ENCODE results near the gene HOXB9.
A peak's percentile ranks its signal among the peaks of the same experiment; 100 is the strongest.

The HOXB9 gene

DNA sequence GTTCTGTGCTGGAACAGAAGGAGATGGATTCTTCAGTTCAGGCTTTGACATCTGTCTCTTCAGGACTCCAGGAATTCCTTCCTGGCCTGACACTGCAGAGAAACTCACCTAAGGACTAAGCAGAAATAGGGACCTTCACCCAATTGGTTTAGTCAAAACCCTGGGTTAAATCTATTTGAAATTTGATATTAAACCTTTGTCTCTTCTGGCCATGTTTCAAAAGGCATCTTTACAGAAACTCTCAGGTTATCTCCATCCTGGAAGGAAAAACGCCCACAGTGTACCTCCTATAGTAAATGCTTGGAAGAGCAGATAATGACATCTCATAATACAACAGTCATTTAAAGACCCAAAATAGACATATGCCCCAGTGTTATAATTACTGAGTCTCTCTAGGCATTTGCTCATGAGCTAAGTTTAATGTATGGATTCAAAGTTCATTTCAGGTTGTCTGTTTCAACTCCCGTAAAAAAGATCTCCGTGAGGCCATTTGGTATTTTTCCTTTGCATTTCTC, 42.4 kb downstream of the HOXB9 start:
- no peak for DNase-seq (ENCODE audit: low spot score)

- DNase-seq (ENCODE audit: low spot score) = no peak
Measured at GRCh38 chr17:48582750-48583069, 43.4 kb downstream of the HOXB9 start.

DNA sequence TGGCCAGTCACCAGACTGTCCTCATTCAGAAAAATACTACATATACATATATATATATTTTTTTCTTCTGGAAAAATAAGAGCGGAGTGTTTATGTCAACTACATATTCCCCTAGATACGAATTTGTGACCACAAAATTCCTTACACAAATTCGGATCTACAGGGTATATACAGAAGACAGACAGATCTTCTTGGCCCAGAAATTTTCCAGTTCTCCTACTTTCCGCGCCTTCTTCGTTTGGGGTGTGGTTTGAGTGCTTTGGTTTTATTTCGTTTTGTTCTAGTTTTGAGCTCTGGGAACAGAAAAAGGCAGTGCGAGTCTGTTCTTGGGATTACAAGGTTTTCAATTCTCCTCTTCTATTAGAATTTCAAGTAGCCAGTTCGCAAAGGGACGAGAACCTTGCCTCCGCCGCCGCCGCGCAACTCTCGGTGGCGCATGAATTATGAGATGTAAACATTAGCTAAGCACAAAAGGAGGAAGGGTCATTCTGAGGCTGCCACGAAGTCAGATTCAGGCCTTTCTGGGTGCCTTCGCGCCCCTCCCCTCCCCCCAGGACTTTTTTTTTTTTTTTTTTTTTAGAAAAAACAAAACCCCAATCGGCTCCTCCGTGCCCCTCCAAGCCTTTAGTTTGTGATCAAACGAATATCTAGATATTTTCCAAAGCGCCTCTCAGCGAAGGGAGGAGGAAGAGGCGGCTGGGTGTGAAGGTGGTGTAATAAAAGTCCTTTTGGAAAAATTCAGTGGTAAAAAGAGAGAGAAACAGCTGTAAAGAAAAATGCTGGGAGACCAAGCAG, 46.2 kb downstream of the HOXB9 start:
- no peak for DNase-seq (ENCODE audit: low spot score)

DNA sequence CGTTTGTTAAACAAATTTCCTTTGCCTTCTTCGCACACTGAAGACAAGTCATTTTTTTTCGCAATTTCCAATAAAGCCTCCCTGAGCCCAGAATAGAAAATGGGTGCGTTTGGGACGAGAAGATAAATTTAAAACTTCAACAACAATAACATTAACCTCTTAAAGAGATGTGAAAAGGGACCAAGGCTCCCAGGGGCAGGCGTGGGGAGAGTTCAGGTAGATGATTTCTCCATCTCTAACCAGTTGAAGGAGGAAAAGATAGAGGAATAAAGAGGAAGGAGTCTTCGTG, 46.7 kb downstream of the HOXB9 start:
- no peak for DNase-seq (ENCODE audit: low spot score)

DNA sequence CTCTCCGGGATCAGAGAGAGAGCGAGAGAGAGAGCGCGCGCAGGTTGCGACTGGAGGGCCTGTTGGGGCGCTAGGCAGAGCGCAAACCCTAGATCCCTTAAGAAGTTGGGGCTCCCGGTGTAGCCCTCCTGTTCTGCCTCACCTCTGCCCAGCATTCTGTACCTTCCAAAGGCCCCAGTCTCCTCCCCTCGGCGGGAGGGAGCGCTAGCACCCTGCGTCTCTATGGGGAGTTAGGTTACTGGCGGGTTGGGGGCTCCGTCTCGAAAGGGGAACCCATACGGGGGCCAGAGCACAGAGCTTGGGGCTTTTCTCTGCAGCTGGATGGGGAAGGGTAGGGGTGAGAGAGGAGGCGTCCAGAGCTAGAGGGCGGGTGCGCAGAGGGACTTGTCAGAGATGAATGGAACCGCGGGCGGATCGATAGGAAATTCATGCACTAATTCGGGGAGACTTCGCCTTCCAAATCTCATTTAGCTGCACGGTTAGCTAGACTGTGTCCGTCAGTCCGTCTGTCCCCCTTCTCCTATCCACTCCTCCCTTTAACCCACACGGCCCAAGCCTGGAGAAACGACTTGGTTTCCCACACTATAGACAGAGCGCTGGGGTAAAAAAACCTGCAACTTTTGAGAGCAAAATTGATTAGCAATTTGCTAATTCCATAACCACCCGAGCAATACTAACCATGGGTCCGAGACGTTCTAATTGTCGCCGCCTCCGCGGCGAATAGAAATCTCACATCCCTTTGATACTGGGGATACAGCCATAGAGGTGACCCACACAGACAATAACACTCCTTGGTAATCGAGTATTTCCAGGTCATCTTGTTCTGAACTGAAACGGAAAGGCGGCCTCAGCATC, 47.3 kb downstream of the HOXB9 start:
- DNase-seq (ENCODE audit: low spot score) = no peak

- peak; percentile 82 for DNase-seq (ENCODE audit: low spot score)
Measured at GRCh38 chr17:48577946-48578615, 48.1 kb downstream of the HOXB9 start, which contains the start of gene HOXB4. Gene HOXB4 (minus strand): TSS chr17:48578350. CDS start chr17:48578319, 31 bp downstream.

- no peak for DNase-seq (ENCODE audit: low spot score)
Measured at GRCh38 chr17:48577330-48577945, 48.7 kb downstream of the HOXB9 start.

DNA sequence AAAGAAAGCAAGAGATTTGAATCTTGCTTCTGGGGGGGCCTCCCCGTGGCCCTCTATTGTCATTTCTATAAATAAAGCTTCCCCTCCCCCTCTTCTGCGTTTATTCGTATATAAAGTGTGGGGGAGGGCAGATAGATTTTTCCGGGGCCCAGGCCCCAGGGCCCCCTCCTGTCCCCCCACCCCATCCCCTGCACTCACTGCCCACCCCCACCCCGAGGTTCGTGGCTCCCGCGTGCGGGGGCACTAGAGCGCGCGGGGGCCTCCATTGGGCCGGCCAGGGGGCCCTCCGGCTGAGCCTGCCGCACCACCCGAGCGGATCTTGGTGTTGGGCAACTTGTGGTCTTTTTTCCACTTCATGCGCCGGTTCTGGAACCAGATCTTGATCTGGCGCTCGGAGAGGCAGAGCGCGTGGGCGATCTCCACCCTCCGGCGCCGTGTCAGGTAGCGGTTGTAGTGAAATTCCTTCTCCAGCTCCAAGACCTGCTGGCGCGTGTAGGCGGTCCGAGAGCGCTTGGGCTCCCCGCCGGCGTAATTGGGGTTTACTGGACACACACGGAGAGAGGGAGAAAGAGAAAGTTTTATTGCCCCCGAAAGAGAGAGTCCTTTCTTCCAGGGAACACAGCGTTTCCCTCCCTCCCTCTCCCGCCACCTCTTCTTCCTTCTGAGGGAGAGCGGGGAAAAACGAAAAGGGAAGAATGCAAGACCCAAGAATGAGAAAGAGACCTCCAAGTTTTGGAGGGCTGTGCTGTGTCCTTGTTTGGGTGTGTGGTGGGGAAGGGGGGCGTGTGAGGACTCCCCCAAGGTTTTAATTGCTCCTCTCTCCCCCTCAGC, 49.5 kb downstream of the HOXB9 start:
- peak; percentile 64 for DNase-seq (ENCODE audit: low spot score)

GRCh38 chr17:48575673-48576478, 50.3 kb downstream of the HOXB9 start:
- DNase-seq (ENCODE audit: low spot score) = no peak

GRCh38 chr17:48575066-48575582, 51.0 kb downstream of the HOXB9 start:
- DNase-seq (ENCODE audit: low spot score) = no peak

DNA sequence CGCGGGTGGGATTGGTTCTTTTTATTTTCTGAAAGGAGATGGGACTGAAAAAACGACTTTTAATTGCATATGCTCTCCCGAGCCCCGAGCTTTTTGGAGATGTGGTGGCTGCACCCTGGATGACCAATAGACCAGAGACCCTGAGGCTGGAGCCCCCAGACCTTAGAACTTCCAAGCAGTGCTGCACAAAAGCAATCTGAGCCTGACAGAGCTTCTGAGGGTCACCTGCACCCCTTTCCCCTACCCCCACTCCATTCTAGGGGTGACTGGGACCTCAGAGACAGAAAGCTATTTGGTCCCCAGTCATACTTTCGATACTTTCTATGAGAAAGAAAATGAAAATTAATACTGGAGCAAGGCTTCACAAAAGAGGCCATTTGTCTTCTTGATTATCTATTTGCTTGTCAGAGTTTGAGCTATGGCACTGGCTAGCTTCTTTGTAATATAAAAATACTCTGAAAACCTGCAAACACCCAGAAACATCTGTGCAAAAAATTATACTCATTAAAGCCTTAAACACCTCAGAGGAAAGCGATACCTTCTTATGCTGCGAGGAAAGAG, 51.6 kb downstream of the HOXB9 start:
- DNase-seq (ENCODE audit: low spot score) = no peak

DNA sequence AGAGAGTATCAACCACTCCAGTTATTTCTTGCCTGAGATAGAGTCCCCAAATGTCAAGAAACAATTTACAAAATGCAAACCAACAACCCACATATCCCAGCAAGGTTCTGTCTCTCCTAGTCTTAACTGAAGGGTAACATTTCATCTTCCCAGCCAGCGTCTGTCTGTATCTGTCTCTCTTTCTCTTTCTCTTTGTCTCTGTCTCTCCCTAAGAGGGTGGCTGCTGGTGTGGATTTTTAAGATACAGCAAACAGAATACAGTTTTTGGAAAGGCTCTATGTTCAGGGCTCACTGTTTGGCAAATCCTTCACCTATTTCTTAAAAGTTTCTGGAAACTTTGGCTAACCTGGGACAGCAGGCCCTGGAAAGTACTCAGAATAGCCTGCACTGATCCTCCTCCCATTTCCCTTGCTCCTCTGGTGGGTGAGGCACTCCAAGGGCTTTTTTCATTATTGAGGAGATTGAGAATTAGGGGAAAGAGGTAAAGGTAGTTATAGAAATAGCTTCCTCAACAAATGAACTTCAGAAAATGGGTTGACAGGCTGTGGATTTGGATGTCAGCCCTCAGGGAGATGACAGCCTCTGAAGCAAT, 54.2 kb downstream of the HOXB9 start:
- no peak for DNase-seq (ENCODE audit: low spot score)
